ENCODE measurements around the gene NACA2. TPM values are rescaled to one million over a fixed set of nuclear protein-coding genes. Genes with fewer than 3 reads are reported as not detected.

The NACA2 gene
- total RNA-seq, 1 donor: not detected

DNA sequence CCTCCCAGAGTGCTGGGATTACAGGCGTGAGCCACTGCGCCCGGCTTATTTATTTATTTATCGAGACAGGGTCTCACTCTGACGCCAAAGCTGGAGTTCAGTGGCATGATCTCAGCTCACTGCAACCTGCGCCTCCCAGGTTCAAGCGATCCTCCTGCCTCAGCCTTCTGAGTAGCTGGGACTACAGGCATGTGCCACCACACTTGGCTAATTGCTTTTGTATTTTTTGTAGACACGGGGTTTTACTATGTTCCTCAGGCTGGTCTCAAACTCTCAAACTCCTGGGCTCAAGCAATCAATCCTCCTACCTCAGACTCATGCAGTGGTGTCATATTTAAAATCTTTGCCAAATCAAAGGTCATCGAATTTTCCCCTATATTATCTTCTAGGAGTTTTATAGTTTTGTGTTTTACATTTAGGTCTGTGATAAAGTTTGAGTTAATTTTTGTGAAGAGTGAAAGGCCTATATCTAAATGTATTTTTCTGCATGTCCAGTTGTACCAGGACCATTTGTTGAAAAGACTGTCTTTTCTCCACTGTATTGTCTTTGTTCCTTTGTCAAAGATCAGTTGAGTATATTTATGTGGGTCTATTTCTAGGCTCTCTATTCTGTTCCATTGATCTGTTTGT, 47.1 kb downstream of the NACA2 start:
- DNase-seq (ENCODE audit: low read depth): no peak
- no peak overlapping the region for H3K4me3 ChIP-seq (ENCODE audit: low read depth, low read length)
- TF ChIP-seq, protein P1, sequence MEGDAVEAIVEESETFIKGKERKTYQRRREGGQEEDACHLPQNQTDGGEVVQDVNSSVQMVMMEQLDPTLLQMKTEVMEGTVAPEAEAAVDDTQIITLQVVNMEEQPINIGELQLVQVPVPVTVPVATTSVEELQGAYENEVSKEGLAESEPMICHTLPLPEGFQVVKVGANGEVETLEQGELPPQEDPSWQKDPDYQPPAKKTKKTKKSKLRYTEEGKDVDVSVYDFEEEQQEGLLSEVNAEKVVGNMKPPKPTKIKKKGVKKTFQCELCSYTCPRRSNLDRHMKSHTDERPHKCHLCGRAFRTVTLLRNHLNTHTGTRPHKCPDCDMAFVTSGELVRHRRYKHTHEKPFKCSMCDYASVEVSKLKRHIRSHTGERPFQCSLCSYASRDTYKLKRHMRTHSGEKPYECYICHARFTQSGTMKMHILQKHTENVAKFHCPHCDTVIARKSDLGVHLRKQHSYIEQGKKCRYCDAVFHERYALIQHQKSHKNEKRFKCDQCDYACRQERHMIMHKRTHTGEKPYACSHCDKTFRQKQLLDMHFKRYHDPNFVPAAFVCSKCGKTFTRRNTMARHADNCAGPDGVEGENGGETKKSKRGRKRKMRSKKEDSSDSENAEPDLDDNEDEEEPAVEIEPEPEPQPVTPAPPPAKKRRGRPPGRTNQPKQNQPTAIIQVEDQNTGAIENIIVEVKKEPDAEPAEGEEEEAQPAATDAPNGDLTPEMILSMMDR (IDR thresholded peaks at IDR 0.05; ENCODE audit: insufficient read depth, low read length): no peak

DNA sequence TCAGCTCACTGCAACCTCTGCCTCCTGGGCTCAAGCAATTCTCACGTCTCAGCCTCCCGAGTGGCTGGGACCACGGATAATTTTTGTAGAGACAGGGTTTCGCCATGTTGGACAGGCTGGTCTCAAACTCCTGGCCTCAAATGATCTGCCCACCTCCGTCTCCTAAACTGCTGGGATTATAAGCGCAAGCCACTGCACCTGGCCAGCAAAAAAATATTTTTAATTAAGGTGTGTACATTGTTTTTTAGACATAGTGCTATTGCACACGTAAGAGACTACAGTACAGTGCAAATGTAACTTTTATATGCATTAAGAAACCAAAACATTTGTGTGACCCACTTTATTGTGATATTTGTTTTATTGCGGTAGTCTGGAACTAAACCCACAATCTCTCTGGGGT, 49.0 kb downstream of the NACA2 start:
- TF ChIP-seq, protein P1 (IDR thresholded peaks at IDR 0.05; ENCODE audit: insufficient read depth, low read length): no peak
- H3K4me3 ChIP-seq (ENCODE audit: low read depth, low read length): no peak overlapping the region
- DNase-seq (ENCODE audit: low read depth): no peak

DNA sequence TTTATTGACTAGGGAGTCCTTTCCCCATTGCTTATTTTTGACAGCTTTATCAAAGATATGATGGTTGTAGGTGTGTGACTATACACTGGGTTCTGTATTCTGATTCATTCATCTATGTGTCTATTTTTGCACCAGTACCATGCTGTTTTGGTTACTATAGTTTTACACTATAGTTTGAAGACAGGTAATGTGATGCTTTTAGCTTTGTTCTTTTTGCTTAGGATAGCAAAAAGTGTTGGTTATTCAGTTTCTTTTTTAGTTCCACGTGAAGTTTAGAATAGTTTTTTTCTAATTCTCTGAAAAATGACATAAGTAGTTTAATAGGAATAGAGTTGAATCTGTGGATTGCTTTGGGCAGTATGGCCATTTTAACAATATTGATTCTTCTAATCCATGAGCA, 50.1 kb downstream of the NACA2 start:
- DNase-seq (ENCODE audit: low read depth): no peak

More for the DNA sequence above, 50.1 kb downstream of the NACA2 start:
- TF ChIP-seq, protein P1 (IDR thresholded peaks at IDR 0.05; ENCODE audit: insufficient read depth, low read length): no peak
- H3K4me3 ChIP-seq (ENCODE audit: low read depth, low read length): no peak overlapping the region

Other genes starting within 250 kb of the NACA2 start
- 4.1 and 20.8 TPM in 2 replicates for gene TBX2, start 191.4 kb downstream of the NACA2 start, total RNA-seq (ENCODE audit: low replicate concordance)
- 0.16 TPM in 1 of 2 replicates, not detected in the other for gene TBX4, start 138.8 kb downstream of the NACA2 start, total RNA-seq (ENCODE audit: low replicate concordance)